RWPE2 (cell line): ENCODE data around the gene SLC18A3.
A peak's percentile ranks its signal among the peaks of the same experiment; 100 is the strongest.

Experiments
- ATAC-seq: fragments of 200-7000 bp; cut with Tn5 transposase; 3 replicates; pipeline ENCODE4 v1.9.1; 2021; ENCODE audit warnings: low read depth
- DNase-seq: peaks from one replicate; pipeline ENCODE4 v3.0.0-alpha.2; 2020; ENCODE audit warnings: low spot score
- H3K27ac ChIP-seq: fragments of 450-650 bp; 2 replicates; pipeline ENCODE4 v1.5.1; 2017; ENCODE audit warnings: mild to moderate bottlenecking; ENCODE audit not compliant: poor library complexity, severe bottlenecking
- H3K27me3 ChIP-seq: fragments of 250-450 bp; sonication (Bioruptor Pico); 2 replicates; pipeline ENCODE4 v1.5.1; 2021; ENCODE audit warnings: mild to moderate bottlenecking, moderate library complexity; ENCODE audit not compliant: insufficient read depth, poor library complexity, severe bottlenecking
- H3K36me3 ChIP-seq: fragments of 250-450 bp; sonication (Bioruptor Pico); 2 replicates; pipeline ENCODE4 v1.5.1; 2020; ENCODE audit warnings: low read depth, mild to moderate bottlenecking, moderate library complexity
- H3K4me1 ChIP-seq: fragments of 250-450 bp; sonication (Bioruptor Pico); 2 replicates; pipeline ENCODE4 v1.5.1; 2021; ENCODE audit warnings: mild to moderate bottlenecking, moderate library complexity; ENCODE audit not compliant: insufficient read depth, poor library complexity, severe bottlenecking
- H3K4me3 ChIP-seq: fragments of 250-450 bp; sonication (Bioruptor Pico); 2 replicates; pipeline ENCODE4 v1.5.1; 2021; ENCODE audit warnings: mild to moderate bottlenecking, moderate library complexity; ENCODE audit not compliant: severe bottlenecking
- H3K9me3 ChIP-seq: fragments of 250-450 bp; sonication (Bioruptor Pico); 2 replicates; pipeline ENCODE4 v1.5.1; 2021; ENCODE audit warnings: mild to moderate bottlenecking, moderate library complexity; ENCODE audit not compliant: severe bottlenecking
- CTCF ChIP-seq: fragments of 450-650 bp; IDR thresholded peaks from one replicate; pipeline ENCODE4 v1.5.1; 2017; ENCODE audit warnings: mild to moderate bottlenecking, moderate library complexity; ENCODE audit not compliant: poor library complexity, severe bottlenecking

Gene SLC18A3

DNA sequence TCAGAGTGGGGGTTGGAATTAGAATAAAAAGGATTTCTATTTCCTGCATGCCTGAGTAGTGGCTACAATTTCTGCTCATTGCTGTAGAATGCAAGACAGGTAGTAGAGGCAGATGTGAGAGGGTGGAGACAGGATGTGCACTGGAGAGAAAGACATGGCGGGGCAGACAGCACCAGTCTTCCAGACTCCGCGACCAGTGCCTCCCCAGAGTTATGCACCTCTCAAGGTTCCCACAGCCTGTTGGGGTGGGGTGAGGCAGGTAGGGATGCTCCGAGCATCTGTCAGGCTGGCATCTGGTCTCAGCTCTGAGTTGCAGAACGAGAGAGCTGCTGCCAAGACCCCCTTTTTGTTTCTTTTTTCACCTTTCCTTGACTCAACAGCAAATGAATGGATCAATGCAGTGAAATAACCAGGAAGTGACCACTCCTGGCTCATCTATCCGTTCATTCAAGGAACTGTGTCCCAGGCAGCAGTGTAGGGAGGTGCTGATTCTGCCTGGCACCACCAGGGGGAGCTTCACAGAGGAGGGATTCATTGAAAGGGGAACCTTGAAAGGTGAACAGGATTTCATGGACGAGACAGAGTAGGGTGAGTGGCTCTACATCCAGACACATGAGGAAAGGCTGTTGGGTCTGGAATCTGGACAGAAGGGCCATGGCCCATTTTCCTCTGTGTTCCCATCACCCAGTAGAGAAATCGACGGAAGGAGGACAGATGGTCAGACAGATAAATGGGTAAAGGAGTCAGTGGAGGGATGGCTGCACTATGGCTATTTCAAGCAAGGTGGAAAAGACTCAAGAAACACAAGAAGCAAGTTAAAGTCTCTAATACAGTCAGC lies 17.2 kb upstream of the SLC18A3 start:
- H3K4me3 ChIP-seq, result no peak overlapping the region
- H3K9me3 ChIP-seq, result no peaks in the 10 kb centered on the region
- H3K27me3 ChIP-seq, result no peaks in the 10 kb centered on the region
- peak; percentile 89 for TF ChIP-seq CTCF
- peak; percentile 80 for ATAC-seq
- H3K4me1 ChIP-seq, result no peaks in the 10 kb centered on the region
- H3K36me3 ChIP-seq, result no peaks in the 10 kb centered on the region
- DNase-seq, result no peak
- H3K27ac ChIP-seq, result no peak overlapping the region

GRCh38 chr10:49593564-49593875 lies 16.6 kb upstream of the SLC18A3 start:
- Histone ChIP-seq H3K27ac (no peak overlapping the region), H3K9me3 (no peaks in the 10 kb centered on the region), H3K27me3 (no peaks in the 10 kb centered on the region), H3K4me3 (no peak overlapping the region), H3K4me1 (no peaks in the 10 kb centered on the region), H3K36me3 (no peaks in the 10 kb centered on the region)
- DNase-seq (no peak), ATAC-seq (no peak; the same call in 2 of the 3 replicates)
- no peak for TF ChIP-seq CTCF

DNA sequence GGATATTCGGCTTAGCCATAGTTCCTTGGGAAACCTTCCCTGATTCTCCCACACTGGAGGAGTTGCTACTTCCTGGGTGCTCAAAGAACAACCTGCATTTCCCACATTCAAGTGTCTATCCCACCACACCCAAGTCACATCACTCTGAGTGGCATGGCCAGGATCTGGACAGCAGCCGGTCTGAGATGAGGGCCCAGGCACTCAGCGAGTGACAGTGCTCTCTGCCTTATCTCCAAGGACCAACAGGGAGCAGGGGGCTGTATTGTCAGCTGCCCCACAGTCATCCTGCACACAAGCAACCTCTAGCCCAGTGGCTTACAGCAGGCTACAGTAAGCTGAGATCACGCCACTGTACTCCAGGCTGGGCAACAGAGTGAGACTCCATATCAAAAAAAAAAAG lies 16.1 kb upstream of the SLC18A3 start:
- no peaks in the 10 kb centered on the region for H3K27me3 ChIP-seq
- ATAC-seq (no peak), DNase-seq (no peak)
- peak overlapping the region; percentile 22 for H3K27ac ChIP-seq
- H3K9me3 ChIP-seq, result no peaks in the 10 kb centered on the region
- H3K36me3 ChIP-seq, result no peaks in the 10 kb centered on the region
- H3K4me1 ChIP-seq, result no peaks in the 10 kb centered on the region
- no peak for TF ChIP-seq CTCF
- H3K4me3 ChIP-seq, result no peak overlapping the region

DNA sequence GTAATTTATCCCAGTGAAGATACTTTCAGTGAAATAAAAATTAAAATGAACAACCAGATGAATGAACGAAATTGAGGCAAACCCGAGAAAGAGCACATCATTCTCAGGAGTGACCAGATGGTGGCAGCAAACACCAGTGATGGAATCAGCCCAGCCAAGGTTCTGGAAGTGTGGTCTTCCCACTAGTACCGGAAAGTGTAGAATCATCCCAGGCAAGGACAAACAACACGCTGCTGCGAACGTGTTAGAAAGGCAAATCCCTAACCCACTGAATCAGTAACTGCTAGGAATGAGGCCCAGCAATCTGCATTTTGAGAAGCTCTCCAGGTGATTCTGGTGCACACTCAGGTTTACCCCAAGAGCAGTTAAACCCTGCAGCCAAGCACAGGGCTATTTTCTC lies 15.5 kb upstream of the SLC18A3 start:
- Histone ChIP-seq H3K9me3 (no peaks in the 10 kb centered on the region), H3K36me3 (no peaks in the 10 kb centered on the region), H3K4me3 (no peak overlapping the region), H3K27me3 (no peaks in the 10 kb centered on the region), H3K27ac (peak overlapping the region; percentile 22), H3K4me1 (no peaks in the 10 kb centered on the region)
- ATAC-seq (peak; percentile 62; the same call in 2 of the 3 replicates), DNase-seq (no peak)
- peak; percentile 93 for TF ChIP-seq CTCF

GRCh38 chr10:49595003-49595712 lies 15.0 kb upstream of the SLC18A3 start:
- no peak for ATAC-seq
- TF ChIP-seq CTCF, result no peak

More at GRCh38 chr10:49595003-49595712, 15.0 kb upstream of the SLC18A3 start:
- no peaks in the 10 kb centered on the region for H3K27me3 ChIP-seq
- no peaks in the 10 kb centered on the region for H3K4me1 ChIP-seq
- no peak overlapping the region for H3K27ac ChIP-seq
- no peaks in the 10 kb centered on the region for H3K9me3 ChIP-seq
- H3K4me3 ChIP-seq, result no peak overlapping the region
- H3K36me3 ChIP-seq, result no peaks in the 10 kb centered on the region
- DNase-seq, result no peak
